Effector memory CD8-positive, alpha-beta T cell (primary cell): ENCODE data around the gene NUDT5.
"Not testable (repeated sequence)": the region's sequence is repeated elsewhere in the genome, so short reads cannot be mapped to it uniquely, and the experiment has no call there.

Experiments
- ATAC-seq: fragments of 150-1000 bp; cut with Tn5 transposase; replicated peaks from 2 replicates; pipeline ENCODE4 v1.10.0; 2021; ENCODE audit warnings: mild to moderate bottlenecking, moderate library complexity
- DNase-seq, 3 experiments: peaks; one replicate each; pipeline ENCODE4 v3.0.0; 2021
- H3K27ac Mint-ChIP-seq, 2 donors: one replicate each; pipeline ENCODE4 v1.8.0; 2022; ENCODE audit warnings: mild to moderate bottlenecking in 2 of 2, mixed read lengths in 2 of 2, moderate library complexity in 2 of 2
- H3K27me3 Mint-ChIP-seq, 2 donors: one replicate each; pipeline ENCODE4 v1.8.0; 2022; ENCODE audit warnings: mixed read lengths in 2 of 2
- H3K36me3 Mint-ChIP-seq: one replicate; pipeline ENCODE4 v1.8.0; 2022; ENCODE audit warnings: mild to moderate bottlenecking, moderate library complexity, mixed read lengths; ENCODE audit not compliant: insufficient read depth
- H3K4me1 Mint-ChIP-seq, 2 donors: one replicate each; pipeline ENCODE4 v1.8.0; 2022; ENCODE audit warnings: low read depth in 2 of 2, mixed read lengths in 2 of 2
- H3K4me3 Mint-ChIP-seq, 2 donors: one replicate each; pipeline ENCODE4 v1.8.0; 2022; ENCODE audit warnings: mild to moderate bottlenecking in 2 of 2, mixed read lengths in 2 of 2, moderate library complexity in 2 of 2
- H3K9me3 Mint-ChIP-seq, 2 donors: one replicate each; pipeline ENCODE4 v1.8.0; 2022; ENCODE audit warnings: mixed read lengths in 2 of 2
- total RNA-seq, 9 experiments: gene quantifications; one replicate each; lab custom pipeline; 2026; lab: John Stamatoyannopoulos, UW

NUDT5 gene
- 26.9 to 115 (median 89.9) reads per million in 9 experiments for total RNA-seq

DNA sequence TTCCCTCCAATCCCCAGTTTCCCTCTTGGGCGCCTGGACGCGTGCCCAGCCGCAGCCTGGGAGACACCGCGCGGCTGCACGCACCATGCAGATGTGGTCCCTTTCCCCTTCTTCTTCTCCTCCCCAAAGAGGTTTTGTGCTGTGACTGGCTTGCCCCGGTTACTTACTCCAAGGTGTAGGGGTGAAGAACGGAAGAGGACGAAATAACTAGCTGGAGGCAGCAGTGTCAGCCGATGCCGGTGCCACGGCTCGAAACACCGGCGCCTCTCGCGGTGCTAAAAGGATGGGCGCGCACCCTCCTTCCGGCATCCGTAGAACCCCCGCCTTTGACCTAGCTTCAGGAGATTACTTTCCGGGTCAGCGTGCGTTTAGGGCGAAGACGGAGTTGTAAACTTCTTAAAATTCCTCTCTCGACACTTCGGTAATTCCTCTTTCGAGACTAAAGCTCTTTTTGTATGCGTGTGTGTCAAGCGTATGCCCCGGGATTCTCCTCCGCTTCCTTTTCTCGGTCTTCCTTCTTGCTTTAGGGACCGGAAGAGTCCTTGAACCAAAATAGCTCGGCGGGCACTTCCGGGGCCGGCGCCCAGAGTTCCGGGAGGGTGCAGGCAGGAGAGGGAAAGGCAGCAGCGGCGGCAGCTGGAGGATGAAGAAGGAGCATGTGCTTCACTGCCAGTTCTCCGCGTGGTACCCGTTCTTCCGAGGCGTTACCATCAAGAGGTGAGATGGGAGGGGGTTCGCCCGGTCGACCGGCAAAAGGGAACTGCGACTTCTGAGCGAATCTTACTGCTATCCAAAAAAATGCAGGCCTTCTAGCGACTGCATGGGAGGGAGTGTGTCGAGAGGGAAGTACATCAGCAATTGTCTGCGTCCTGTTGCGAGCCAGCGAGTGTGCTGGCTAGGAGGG is at the start of gene NUDT5, which contains the start of gene CDC123:
TSS of gene NUDT5 (minus strand) at position 289 of the 904 bp plus-strand sequence. CDS start 9,600 bp downstream, outside the sequence.
TSS of gene CDC123 (plus strand) at position 586 of the 904 bp plus-strand sequence. CDS start at position 644, 58 bp downstream.
- peak within 1 kb of the TSS; percentile 96 to 100 for H3K4me3 Mint-ChIP-seq
- DNase-seq (peak; percentile 73 to 84 (median 74)), ATAC-seq (peak; percentile 92)
- peaks cover 41% of the 10 kb centered on the region for H3K36me3 Mint-ChIP-seq
- no peaks in the 10 kb centered on the region for H3K27me3 Mint-ChIP-seq
- H3K27ac Mint-ChIP-seq = peak within 1 kb of the TSS; percentile 98 to 99
- H3K4me1 Mint-ChIP-seq = peaks cover 30 to 42% of the 10 kb centered on the region in 2 donors
- no peaks in the 10 kb centered on the region for H3K9me3 Mint-ChIP-seq

DNA sequence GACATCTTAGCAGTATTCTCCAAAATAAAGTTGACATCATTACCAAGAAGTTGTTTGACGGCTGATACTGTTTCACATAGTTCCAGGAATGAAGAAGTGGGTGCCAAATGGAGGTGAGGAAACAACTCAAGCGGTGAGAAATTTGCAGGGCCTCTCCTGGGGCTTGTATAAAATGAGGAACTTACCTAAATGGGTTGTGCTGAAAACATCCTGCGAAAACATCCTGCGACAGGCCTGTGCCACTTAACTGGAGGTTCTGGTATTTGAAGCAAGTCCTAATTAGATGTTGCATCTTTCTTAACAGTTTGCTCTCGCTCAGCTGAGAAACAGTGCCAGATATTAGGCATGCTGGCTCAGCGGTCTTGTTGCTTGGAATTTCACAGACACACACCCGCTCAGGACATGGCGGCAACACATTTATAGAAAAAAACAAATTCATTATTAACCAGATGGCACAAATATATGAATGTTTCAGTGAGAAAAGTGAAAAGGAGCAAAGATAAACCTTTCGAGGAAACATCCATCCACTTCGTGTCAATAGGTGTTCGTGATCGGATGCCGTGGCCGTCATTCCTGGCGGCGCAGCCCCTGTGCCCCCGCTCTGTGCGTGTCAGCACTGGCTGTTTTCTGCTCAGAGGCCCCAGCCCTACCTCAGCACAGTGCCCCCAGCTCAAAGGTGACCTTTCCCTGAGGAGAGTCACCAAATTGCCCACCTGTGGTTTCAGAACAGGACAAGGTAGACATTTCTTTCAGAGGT is 48.4 kb upstream of the NUDT5 start:
- Mint-ChIP-seq H3K36me3 (peaks cover 79% of the 10 kb centered on the region), H3K27me3 (no peaks in the 10 kb centered on the region), H3K9me3 (no peaks in the 10 kb centered on the region), H3K4me1 (peaks cover 11 to 14% of the 10 kb centered on the region in 2 donors), H3K27ac (no peak overlapping the region), H3K4me3 (no peak overlapping the region)
- peak; percentile 47 for ATAC-seq
- DNase-seq = no peak

DNA sequence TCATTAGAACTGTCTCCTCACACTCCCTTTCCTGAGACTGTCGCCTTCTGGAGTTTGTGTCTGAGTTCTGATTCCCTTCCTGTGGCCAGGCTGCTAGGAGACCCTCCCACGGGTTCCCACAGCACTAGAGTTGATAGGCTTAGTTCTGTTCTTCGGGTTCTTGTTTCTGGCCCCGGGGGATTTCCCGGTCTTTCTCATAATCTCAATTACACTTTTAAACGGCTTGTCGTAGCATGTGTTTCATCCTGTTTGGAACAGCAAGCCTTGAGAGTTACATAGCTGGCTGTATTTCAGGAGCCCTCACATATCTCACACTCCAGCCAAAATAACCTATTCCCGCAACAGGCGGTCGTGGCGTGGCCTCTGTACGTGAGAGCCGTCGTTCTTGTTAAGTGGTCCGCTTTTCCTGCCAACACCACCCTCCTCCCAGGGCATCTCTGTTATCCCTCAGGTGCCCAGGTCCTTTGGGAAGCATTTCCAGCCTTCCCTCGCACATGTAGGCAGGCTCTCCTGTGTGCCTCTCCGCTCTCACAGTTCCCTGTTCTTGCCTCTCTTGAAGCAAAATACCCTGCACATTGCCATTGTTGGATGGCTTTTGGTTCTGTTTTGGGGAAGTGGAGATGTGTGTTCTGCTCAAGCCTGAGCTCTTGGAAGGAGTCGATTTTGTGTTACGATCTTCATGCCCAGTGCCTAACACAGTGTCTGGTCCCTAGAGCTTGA is 46.3 kb upstream of the NUDT5 start:
- ATAC-seq (no peak), DNase-seq (no peak)
- H3K27ac Mint-ChIP-seq = peak overlapping the region; percentile 91 to 92
- no peaks in the 10 kb centered on the region for H3K27me3 Mint-ChIP-seq
- H3K36me3 Mint-ChIP-seq = peaks cover 78% of the 10 kb centered on the region
- peaks cover 11 to 14% of the 10 kb centered on the region in 2 donors for H3K4me1 Mint-ChIP-seq
- H3K9me3 Mint-ChIP-seq = no peaks in the 10 kb centered on the region
- H3K4me3 Mint-ChIP-seq = no peak overlapping the region

DNA sequence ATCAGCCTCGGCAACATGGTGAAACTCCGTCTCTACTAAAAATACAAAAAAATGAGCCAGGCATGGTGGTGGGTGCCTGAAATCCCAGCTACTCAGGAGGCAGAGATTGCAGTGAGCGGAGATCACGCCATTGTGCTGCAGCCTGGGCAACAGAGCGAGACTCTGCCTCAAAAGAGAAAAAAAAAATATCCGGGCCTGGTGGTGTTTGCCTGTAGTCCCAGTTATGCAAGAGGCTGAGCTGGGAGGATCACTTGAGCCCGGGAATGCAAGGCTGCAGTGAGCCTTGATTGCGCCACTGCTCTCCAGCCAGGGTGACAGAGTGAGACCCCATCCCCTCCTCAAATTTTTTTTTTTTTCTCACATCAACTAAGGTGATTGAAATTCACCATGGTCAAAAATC is 43.1 kb upstream of the NUDT5 start:
- no peak overlapping the region for H3K27ac Mint-ChIP-seq

DNA sequence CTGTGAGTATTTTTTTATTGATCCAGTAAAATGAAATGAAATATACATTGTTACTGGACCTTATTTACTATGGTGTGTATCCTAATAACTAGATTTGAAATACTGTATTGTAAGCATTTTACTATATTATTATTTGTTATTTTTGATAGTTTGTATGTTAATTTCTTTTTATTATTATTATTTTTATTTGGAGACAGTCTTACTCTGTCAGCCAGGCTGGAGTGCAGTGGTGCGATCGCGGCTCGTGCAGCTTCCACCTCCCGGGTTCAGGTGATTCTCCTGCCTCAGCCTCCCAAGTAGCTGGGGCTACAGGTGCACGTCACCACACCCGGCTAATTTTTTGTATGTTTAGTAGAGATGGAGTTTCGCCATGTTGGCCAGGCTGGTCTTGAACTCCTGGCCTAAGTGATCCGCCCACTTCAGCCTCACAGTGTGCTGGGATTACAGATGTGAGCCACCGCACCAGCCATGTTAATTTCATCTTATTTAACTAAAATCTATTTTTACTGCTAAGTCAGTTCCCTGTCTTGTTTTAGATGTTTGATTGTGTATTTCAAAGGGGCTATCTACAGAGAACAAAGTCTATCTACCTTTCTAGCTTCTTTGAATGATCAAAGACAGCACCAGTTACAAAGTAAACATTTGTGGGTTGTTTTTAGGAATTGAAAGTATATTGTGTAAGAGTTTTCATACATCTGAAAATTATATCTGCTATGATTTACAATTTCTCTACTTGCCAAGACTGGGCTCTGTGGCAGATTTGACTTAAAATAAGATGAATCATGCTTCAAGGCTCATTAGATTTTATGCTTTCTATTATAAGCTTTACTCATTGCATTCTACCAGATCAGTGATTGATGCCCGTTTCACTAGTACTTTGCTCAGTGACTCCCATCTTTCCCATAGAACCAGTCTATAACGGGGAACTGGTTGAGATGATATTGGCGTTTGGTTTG is 41.9 kb upstream of the NUDT5 start:
- ATAC-seq (no peak), DNase-seq (no peak)
- Mint-ChIP-seq H3K36me3 (peaks cover 71% of the 10 kb centered on the region), H3K27me3 (no peaks in the 10 kb centered on the region), H3K4me3 (no peak overlapping the region), H3K9me3 (no peaks in the 10 kb centered on the region), H3K27ac (no peak overlapping the region), H3K4me1 (peaks cover 11 to 14% of the 10 kb centered on the region in 2 donors)

More for the DNA sequence above, 43.1 kb upstream of the NUDT5 start:
- Mint-ChIP-seq H3K36me3 (peaks cover 78% of the 10 kb centered on the region), H3K9me3 (no peaks in the 10 kb centered on the region), H3K27me3 (no peaks in the 10 kb centered on the region), H3K4me1 (peaks cover 11 to 14% of the 10 kb centered on the region in 2 donors), H3K4me3 (no peak overlapping the region)
- DNase-seq (no peak), ATAC-seq (no peak)

DNA sequence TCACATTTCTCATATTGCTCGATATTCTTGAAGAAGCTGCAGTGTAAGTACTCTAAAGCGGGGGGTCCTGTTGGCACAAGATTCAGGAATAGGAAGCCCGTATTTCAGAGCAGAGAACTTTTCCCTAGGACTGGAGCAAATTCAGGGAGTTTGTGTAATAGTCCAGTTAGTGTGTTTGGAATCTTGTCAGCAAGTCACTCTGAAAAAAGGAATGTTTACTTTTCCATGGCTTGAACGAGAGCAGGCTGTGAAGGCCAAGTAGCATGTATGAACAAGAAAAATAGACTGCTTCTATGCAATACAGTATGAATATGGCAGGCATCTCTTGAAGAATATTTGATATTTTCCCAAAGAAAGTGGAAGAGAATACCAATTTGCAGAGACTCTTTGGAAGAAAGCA is 40.1 kb upstream of the NUDT5 start:
- Mint-ChIP-seq H3K4me3 (no peak overlapping the region), H3K4me1 (peaks cover 0 to 10% of the 10 kb centered on the region in 2 donors), H3K36me3 (peaks cover 84% of the 10 kb centered on the region), H3K9me3 (no peaks in the 10 kb centered on the region), H3K27me3 (no peaks in the 10 kb centered on the region), H3K27ac (no peak overlapping the region)
- ATAC-seq = no peak
- no peak for DNase-seq

DNA sequence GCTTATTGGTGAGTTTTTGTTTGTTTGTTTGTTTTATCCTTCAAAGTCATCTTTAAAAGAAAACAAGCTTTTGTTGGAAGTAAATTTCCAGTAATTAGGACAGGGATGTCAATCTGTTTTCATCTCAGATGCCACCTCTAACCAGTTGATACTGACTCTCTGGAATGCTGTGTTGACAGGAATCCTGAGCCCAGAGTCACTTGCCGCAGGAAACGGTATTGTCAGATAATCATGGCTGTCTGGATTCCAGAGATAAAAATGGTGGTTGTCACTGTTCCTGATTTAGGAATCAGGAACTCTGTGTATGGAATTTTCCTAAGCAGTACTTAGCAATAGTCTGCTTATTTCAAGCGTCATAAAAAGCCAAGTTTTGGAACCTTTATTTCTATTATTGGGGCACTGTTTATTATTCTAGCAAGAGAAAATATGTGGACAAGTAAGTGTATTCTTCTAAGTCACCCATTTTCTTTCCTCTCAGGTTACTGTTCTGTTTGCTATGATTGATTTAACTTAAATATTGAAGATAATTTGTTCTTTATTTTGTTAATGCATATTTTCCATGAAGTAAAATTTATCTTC is 39.5 kb upstream of the NUDT5 start:
- ATAC-seq = no peak
- Mint-ChIP-seq H3K4me1 (peaks cover 0 to 4% of the 10 kb centered on the region in 2 donors), H3K36me3 (peaks cover 81% of the 10 kb centered on the region), H3K27ac (peak overlapping the region in 1 of 2 donors; percentile 35), H3K27me3 (no peaks in the 10 kb centered on the region), H3K9me3 (no peaks in the 10 kb centered on the region), H3K4me3 (no peak overlapping the region)
- no peak for DNase-seq

DNA sequence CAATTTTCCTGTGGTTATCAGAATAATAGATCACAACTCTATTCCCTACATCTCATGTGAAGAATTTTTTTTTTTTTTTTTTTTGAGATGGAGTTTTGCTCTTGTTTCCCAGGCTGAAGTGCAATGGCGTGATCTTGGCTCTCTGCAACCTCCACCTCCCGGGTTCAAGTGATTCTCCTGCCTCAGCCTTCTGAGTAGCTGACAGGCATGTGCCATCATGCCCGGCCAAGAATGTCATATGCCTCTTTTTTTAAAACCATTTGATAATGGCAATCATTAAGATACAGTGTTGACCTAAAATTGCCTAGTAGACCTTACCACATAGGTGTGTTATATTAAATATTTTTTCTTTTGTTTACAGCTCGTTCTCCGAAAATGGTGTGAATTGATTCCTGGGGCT is 39.0 kb upstream of the NUDT5 start:
- H3K4me3 Mint-ChIP-seq, ATAC-seq, H3K27me3 Mint-ChIP-seq, DNase-seq, H3K9me3 Mint-ChIP-seq, H3K4me1 Mint-ChIP-seq: not testable (repeated sequence)
- Mint-ChIP-seq H3K36me3 (peaks cover 79% of the 10 kb centered on the region), H3K27ac (peak overlapping the region in 1 of 2 donors; percentile 35)

DNA sequence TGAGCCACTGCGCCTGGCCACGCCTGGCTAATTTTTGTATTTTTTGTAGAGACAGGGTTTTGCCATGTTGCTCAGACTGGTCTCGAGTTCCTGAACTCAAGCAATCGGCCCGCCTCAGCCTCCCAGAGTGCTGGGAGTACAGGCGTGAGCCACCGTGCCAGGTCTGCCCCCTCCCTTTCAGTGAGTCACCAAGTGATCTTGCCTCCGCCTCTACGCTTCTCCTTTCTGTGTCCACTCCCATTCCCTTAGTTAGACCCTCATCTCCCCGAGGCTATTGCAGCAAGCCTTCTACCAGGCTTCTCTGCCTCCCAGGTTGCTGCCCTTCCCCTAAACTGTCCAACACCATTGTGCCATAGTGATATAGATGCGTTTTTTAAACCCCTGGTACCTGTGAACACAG is 33.2 kb upstream of the NUDT5 start:
- H3K36me3 Mint-ChIP-seq = peaks cover 56% of the 10 kb centered on the region
- H3K9me3 Mint-ChIP-seq = no peaks in the 10 kb centered on the region
- peaks cover 0 to 13% of the 10 kb centered on the region in 2 donors for H3K4me1 Mint-ChIP-seq
- H3K4me3 Mint-ChIP-seq = no peak overlapping the region
- no peak for ATAC-seq
- no peak for DNase-seq
- no peaks in the 10 kb centered on the region for H3K27me3 Mint-ChIP-seq
- H3K27ac Mint-ChIP-seq = no peak overlapping the region

DNA sequence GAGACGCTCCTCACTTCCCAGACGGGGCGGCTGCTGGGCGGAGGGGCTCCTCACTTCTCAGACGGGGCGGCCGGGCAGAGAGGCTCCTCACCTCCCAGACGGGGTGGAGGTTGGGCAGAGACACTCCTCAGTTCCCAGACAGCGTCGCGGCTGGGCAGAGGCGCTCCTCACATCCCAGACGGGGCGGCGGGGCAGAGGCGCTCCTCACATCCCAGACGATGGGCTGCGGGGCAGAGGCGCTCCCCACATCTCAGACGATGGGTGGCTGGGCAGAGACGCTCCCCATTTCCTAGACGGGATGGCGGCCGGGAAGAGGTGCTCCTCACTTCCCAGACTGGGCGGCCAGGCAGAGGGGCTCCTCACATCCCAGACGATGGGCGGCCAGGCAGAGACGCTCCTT is 30.7 kb upstream of the NUDT5 start:
- DNase-seq, H3K27me3 Mint-ChIP-seq, H3K4me3 Mint-ChIP-seq, H3K27ac Mint-ChIP-seq, H3K9me3 Mint-ChIP-seq, ATAC-seq: not testable (repeated sequence)
- peaks cover 60% of the 10 kb centered on the region for H3K36me3 Mint-ChIP-seq
- peaks cover 0 to 14% of the 10 kb centered on the region in 2 donors for H3K4me1 Mint-ChIP-seq

DNA sequence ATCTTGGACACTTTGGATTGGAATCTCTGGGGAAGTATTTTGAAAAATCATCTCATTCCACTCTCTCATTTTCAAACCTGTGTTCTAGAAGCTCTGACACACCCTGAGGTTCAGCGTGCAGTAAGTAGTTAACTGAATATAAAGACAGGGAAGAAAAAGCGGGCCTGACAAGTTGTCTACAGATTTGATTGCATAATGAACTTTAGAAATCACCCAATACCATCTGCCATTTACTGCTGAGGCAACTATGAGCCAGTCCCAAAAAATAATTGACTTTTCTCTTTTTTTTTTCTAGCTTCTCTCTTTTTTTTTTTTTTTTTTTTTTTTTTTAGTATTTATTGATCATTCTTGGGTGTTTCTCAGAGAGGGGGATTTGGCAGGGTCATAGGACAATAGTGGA is 29.8 kb upstream of the NUDT5 start:
- ATAC-seq = no peak
- peak overlapping the region; percentile 54 to 55 for H3K27ac Mint-ChIP-seq
- DNase-seq = no peak
- no peaks in the 10 kb centered on the region for H3K27me3 Mint-ChIP-seq
- H3K9me3 Mint-ChIP-seq = no peaks in the 10 kb centered on the region
- H3K4me3 Mint-ChIP-seq = no peak overlapping the region
- H3K4me1 Mint-ChIP-seq = peaks cover 0 to 14% of the 10 kb centered on the region in 2 donors
- peaks cover 56% of the 10 kb centered on the region for H3K36me3 Mint-ChIP-seq
